Keratinocyte (primary cell): ENCODE results near the gene NOTCH1. TPM values are rescaled to one million over a fixed set of nuclear protein-coding genes. Genes with fewer than 3 reads are reported as not detected.

Experiments
- DNase-seq: peaks from one replicate; pipeline ENCODE4 v3.0.0-alpha.2; 2011; ENCODE audit warnings: low read depth, missing footprints, low spot score
- FAIRE-seq: peaks from 2 replicates; lab custom pipeline; 2011; peaks lifted over from hg19 to GRCh38; lab: Jason Lieb, UNC
- H2AFZ ChIP-seq: 2 replicates; pipeline ENCODE4 v1.6.0; 2012; ENCODE audit warnings: low read length, control low read depth, inconsistent platforms; ENCODE audit not compliant: control insufficient read depth
- H3K27ac ChIP-seq: 2 replicates; pipeline ENCODE4 v1.5.1; 2011; ENCODE audit warnings: low read length; ENCODE audit not compliant: control insufficient read depth, insufficient read depth
- H3K27me3 ChIP-seq: 3 replicates; pipeline ENCODE4 v1.6.0; 2011; ENCODE audit warnings: low read length; ENCODE audit not compliant: control insufficient read depth, insufficient read depth; ENCODE audit errors: extremely low read depth
- H3K36me3 ChIP-seq, 2 experiments: 2 replicates in 1 of 2; 3 replicates in 1 of 2; pipeline ENCODE4 v1.5.1; 2011; ENCODE audit warnings: low read length in 2 of 2, mild to moderate bottlenecking in 1 of 2; ENCODE audit not compliant: control insufficient read depth in 2 of 2, insufficient read depth in 2 of 2; ENCODE audit errors: extremely low read depth in 1 of 2
- H3K4me1 ChIP-seq: 3 replicates; pipeline ENCODE4 v1.5.1; 2011; ENCODE audit warnings: low read length; ENCODE audit not compliant: control insufficient read depth, insufficient read depth; ENCODE audit errors: extremely low read depth
- H3K4me2 ChIP-seq: 3 replicates; pipeline ENCODE4 v1.6.0; 2011; ENCODE audit warnings: low read depth, low read length; ENCODE audit not compliant: control insufficient read depth, insufficient read depth; ENCODE audit errors: extremely low read depth
- H3K4me3 ChIP-seq, 3 experiments: fragments of 200-600 bp in 1 of 3; sonication (generic) in 1 of 3; 2 replicates in 2 of 3; 3 replicates in 1 of 3; pipeline ENCODE4 v1.5.1; 2011 to 2016; ENCODE audit warnings: low read length in 3 of 3, mild to moderate bottlenecking in 3 of 3, control low read depth in 2 of 3, inconsistent platforms in 1 of 3, low read depth in 1 of 3, mixed read lengths in 1 of 3, mixed run types in 1 of 3, moderate library complexity in 1 of 3; ENCODE audit not compliant: control insufficient read depth in 2 of 3, insufficient read depth in 2 of 3; ENCODE audit errors: extremely low read depth in 1 of 3
- H3K79me2 ChIP-seq: 2 replicates; pipeline ENCODE4 v1.6.0; 2012; ENCODE audit warnings: low read length; ENCODE audit not compliant: control insufficient read depth, insufficient read depth
- H3K9ac ChIP-seq: 3 replicates; pipeline ENCODE4 v1.6.0; 2011; ENCODE audit warnings: low read length; ENCODE audit not compliant: control insufficient read depth, insufficient read depth; ENCODE audit errors: extremely low read depth
- H3K9me1 ChIP-seq: 3 replicates; pipeline ENCODE4 v1.6.0; 2011; ENCODE audit warnings: low read length; ENCODE audit not compliant: control insufficient read depth, insufficient read depth; ENCODE audit errors: extremely low read depth
- H3K9me3 ChIP-seq: 2 replicates; pipeline ENCODE4 v1.5.1; 2012; ENCODE audit warnings: low read depth, low read length; ENCODE audit not compliant: control insufficient read depth
- H4K20me1 ChIP-seq: 3 replicates; pipeline ENCODE4 v1.6.0; 2011; ENCODE audit warnings: low read length; ENCODE audit not compliant: control insufficient read depth, insufficient read depth; ENCODE audit errors: extremely low read depth
- CTCF ChIP-seq, 3 experiments: IDR thresholded peaks in 1 of 3; conservative IDR thresholded peaks in 1 of 3; optimal IDR thresholded peaks in 1 of 3; 2 replicates in 2 of 3; 3 replicates in 1 of 3; pipeline versions ENCODE3 to v1.5.1; 2011; ENCODE audit warnings: low read length in 3 of 3, mild to moderate bottlenecking in 3 of 3, moderate library complexity in 2 of 3, control low read depth in 1 of 3, inconsistent platforms in 1 of 3; ENCODE audit not compliant: insufficient read depth in 2 of 3; ENCODE audit errors: extremely low read depth in 1 of 3
- EZH2 ChIP-seq: IDR thresholded peaks from one replicate; pipeline ENCODE4 v1.6.1; 2012; ENCODE audit warnings: inconsistent platforms, mild to moderate bottlenecking, low read length, moderate library complexity
- dilution Hi-C: fragments of 300-500 bp; cut with MboI; formaldehyde crosslinking; loops from one replicate; pipeline ENCODE4 v1.7.0; 2020; ENCODE audit warnings: low sequenced_read_pairs; ENCODE audit not compliant: extremely low pct_ligation_motif_present
- polyA plus RNA-seq, 5 experiments: library from polyadenylated mRNA; depleted of rRNA in 3 of 5; stranded (reverse) in 3 of 5; stranded (forward) in 1 of 5; unstranded in 1 of 5; fragments of >200 nt; gene quantifications; 1 replicate in 1 of 5; 2 replicates in 3 of 5; 3 replicates in 1 of 5; pipeline versions ENCODE4 v1.2.1 to v1.2.3, GENCODE V29; 2011 to 2012; ENCODE audit warnings: missing spikeins in 2 of 5, low read depth in 1 of 5, low replicate concordance in 1 of 5

The NOTCH1 gene
- polyA plus RNA-seq, 1 donor (not counting 4 experiments of a cell fraction or from before 2014, with no cell fraction given) = 6.1 TPM

- DNase-seq (no peak), FAIRE-seq (peak; percentile 86)
- Histone ChIP-seq H3K4me3 (peak overlapping the region in 1 of 3 experiments; percentile 62), H3K36me3 (no peaks in the 10 kb centered on the region), H2AFZ (peak overlapping the region; percentile 66), H3K79me2 (no peaks in the 10 kb centered on the region), H4K20me1 (no peaks in the 10 kb centered on the region), H3K27ac (peak overlapping the region; percentile 98), H3K27me3 (no peaks in the 10 kb centered on the region), H3K9ac (peak overlapping the region; percentile 83), H3K4me2 (peak overlapping the region; percentile 87), H3K9me3 (no peaks in the 10 kb centered on the region), H3K9me1 (no peaks in the 10 kb centered on the region), H3K4me1 (peaks cover 33% of the 10 kb centered on the region)
- TF ChIP-seq CTCF (optimal IDR thresholded peaks at IDR 0.05 in 1 of 3, IDR thresholded peaks at IDR 0.05 in 1 of 3, conservative IDR thresholded peaks at IDR 0.05 in 1 of 3; ENCODE audit: extremely low read depth in 1 of 3, insufficient read depth in 2 of 3, low read length in 3 of 3) (no peak), EZH2 (no peak)
- dilution Hi-C loops = no loop called here
These were observed 6.4 kb upstream of the NOTCH1 start for GRCh38 chr9:136552117-136552703.

GRCh38 chr9:136551401-136552116 is 5.7 kb upstream of the NOTCH1 start:
- dilution Hi-C loops = no loop called here
- H3K9me3 ChIP-seq = no peaks in the 10 kb centered on the region
- H2AFZ ChIP-seq = no peak overlapping the region
- H3K4me3 ChIP-seq = peak overlapping the region; percentile 20 to 62 (median 38)
- peak overlapping the region; percentile 87 for H3K4me2 ChIP-seq
- no peaks in the 10 kb centered on the region for H3K27me3 ChIP-seq
- peak overlapping the region; percentile 98 for H3K27ac ChIP-seq
- H3K4me1 ChIP-seq = peaks cover 39% of the 10 kb centered on the region
- no peaks in the 10 kb centered on the region for H3K36me3 ChIP-seq
- DNase-seq (no peak), FAIRE-seq (peak; percentile 65)
- TF ChIP-seq EZH2 (no peak), CTCF (optimal IDR thresholded peaks at IDR 0.05 in 1 of 3, IDR thresholded peaks at IDR 0.05 in 1 of 3, conservative IDR thresholded peaks at IDR 0.05 in 1 of 3; ENCODE audit: extremely low read depth in 1 of 3, insufficient read depth in 2 of 3, low read length in 3 of 3) (no peak)
- no peaks in the 10 kb centered on the region for H3K79me2 ChIP-seq
- H3K9ac ChIP-seq = peak overlapping the region; percentile 83
- H3K9me1 ChIP-seq = no peaks in the 10 kb centered on the region
- no peaks in the 10 kb centered on the region for H4K20me1 ChIP-seq
